ENCODE measurements around the gene TBC1D2B.

GRCh38 chr15:78085928-78086327 is 8.4 kb upstream of the TBC1D2B start:
- TF ChIP-seq CTCF (IDR thresholded peaks at IDR 0.05) (no peak), POLR2A (IDR thresholded peaks at IDR 0.05) (no peak)

Data from lower leg skin (tissue), 3 donors.